T-helper 22 cell (primary cell): ENCODE data around the gene MLF2.

Experiments
- DNase-seq: peaks from one replicate; pipeline ENCODE4 v3.0.0-alpha.2; 2020; ENCODE audit warnings: low read depth

Gene MLF2

GRCh38 chr12:6752921-6753771 is at the start of gene MLF2:
Gene MLF2, minus strand, starts transcription at chr12:6753141. Its CDS starts 807 bp downstream, at chr12:6752334.
- peak; percentile 93 for DNase-seq

- no peak for DNase-seq
These were observed 46.2 kb upstream of the MLF2 start for GRCh38 chr12:6799147-6799546.

- no peak for DNase-seq
These were observed 43.6 kb upstream of the MLF2 start for GRCh38 chr12:6796576-6796975.

- no peak for DNase-seq
These were observed 42.1 kb upstream of the MLF2 start for GRCh38 chr12:6795088-6795487.

GRCh38 chr12:6792522-6793201 is 39.7 kb upstream of the MLF2 start:
- peak; percentile 24 for DNase-seq

GRCh38 chr12:6791931-6792520 is 39.1 kb upstream of the MLF2 start:
- DNase-seq = no peak

- DNase-seq = peak; percentile 29
These were observed 37.7 kb upstream of the MLF2 start for GRCh38 chr12:6790496-6791150.

- DNase-seq = peak; percentile 49
These were observed 36.3 kb upstream of the MLF2 start, which contains the start of gene CD4 for GRCh38 chr12:6788972-6789924. Gene CD4, plus strand, starts transcription at chr12:6789528. Its CDS starts 10,611 bp downstream, at chr12:6800139.

GRCh38 chr12:6787309-6787708 is 34.4 kb upstream of the MLF2 start:
- no peak for DNase-seq

- DNase-seq = no peak
These were observed 33.6 kb upstream of the MLF2 start for GRCh38 chr12:6786416-6787094.

- no peak for DNase-seq
These were observed 31.8 kb upstream of the MLF2 start for GRCh38 chr12:6784761-6785160.

GRCh38 chr12:6784296-6784695 is 31.4 kb upstream of the MLF2 start:
- no peak for DNase-seq

GRCh38 chr12:6783828-6784227 is 30.9 kb upstream of the MLF2 start:
- no peak for DNase-seq

GRCh38 chr12:6782850-6783566 is 30.1 kb upstream of the MLF2 start:
- no peak for DNase-seq

- DNase-seq = no peak
These were observed 29.2 kb upstream of the MLF2 start for GRCh38 chr12:6782119-6782518.

GRCh38 chr12:6780573-6780972 is 27.6 kb upstream of the MLF2 start:
- no peak for DNase-seq

- DNase-seq = no peak
These were observed 26.9 kb upstream of the MLF2 start for GRCh38 chr12:6779708-6780432.

GRCh38 chr12:6778574-6779550 is 25.9 kb upstream of the MLF2 start:
- peak; percentile 72 for DNase-seq
